WERI-Rb-1 (cell line): ENCODE data around the gene PTPRN.

ENCODE experiments used
- DNase-seq: peaks from one replicate; pipeline ENCODE4 v3.0.0-alpha.2; 2020
- H3K27ac ChIP-seq: fragments of 250-450 bp; sonication (Bioruptor Pico); 2 replicates; pipeline ENCODE4 v1.5.1; 2020; ENCODE audit warnings: mild to moderate bottlenecking, moderate library complexity
- H3K27me3 ChIP-seq: fragments of 250-450 bp; sonication (Bioruptor Pico); 2 replicates; pipeline ENCODE4 v1.5.1; 2021; ENCODE audit warnings: mild to moderate bottlenecking, low read depth, moderate library complexity; ENCODE audit not compliant: insufficient read depth, severe bottlenecking
- H3K36me3 ChIP-seq: fragments of 250-450 bp; sonication (Bioruptor Pico); 2 replicates; pipeline ENCODE4 v1.5.1; 2020; ENCODE audit warnings: mild to moderate bottlenecking, moderate library complexity
- H3K4me3 ChIP-seq: 2 replicates; pipeline ENCODE4 v1.5.1; 2011; ENCODE audit warnings: low read depth, mild to moderate bottlenecking, control low read depth, low read length
- H3K9me3 ChIP-seq: fragments of 250-450 bp; sonication (Bioruptor Pico); 2 replicates; pipeline ENCODE4 v1.5.1; 2021; ENCODE audit warnings: mild to moderate bottlenecking, moderate library complexity; ENCODE audit not compliant: severe bottlenecking
- TF ChIP-seq, protein P1 (sequence below): IDR thresholded peaks from 2 replicates; pipeline ENCODE4 v1.5.1; 2011; ENCODE audit warnings: low read depth, mild to moderate bottlenecking, control low read depth, inconsistent platforms, low read length

Gene PTPRN

DNA sequence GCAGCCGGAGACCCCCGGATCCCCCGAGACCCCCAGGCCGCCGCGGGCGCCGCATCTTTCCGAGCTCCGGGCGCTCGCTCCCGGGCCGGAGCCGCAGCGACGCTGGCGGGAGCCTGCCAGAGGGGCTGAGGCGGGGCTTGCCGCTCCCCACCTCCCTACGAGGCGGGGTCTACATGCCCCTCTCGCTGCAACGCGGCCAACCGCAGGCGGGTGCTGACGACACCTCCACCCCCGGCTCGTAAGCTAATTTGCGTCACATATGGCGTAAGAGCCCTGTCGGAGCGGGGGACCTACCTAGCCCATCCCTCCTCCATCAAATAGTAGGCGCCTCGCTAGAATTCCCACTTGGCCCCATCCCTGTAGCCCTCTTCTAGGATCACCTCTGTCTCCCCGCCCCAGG lies at the start of gene PTPRN:
TSS of gene PTPRN (minus strand) at position 124 of the 400 bp plus-strand sequence. CDS start at position 55, 69 bp downstream.
- Histone ChIP-seq H3K4me3 (peak within 1 kb of the TSS; percentile 82), H3K27me3 (no peaks in the 10 kb centered on the region), H3K27ac (peak within 1 kb of the TSS; percentile 82), H3K9me3 (no peaks in the 10 kb centered on the region), H3K36me3 (peaks cover 17% of the 10 kb centered on the region)
- DNase-seq, result peak; percentile 92
- TF ChIP-seq, protein P1, sequence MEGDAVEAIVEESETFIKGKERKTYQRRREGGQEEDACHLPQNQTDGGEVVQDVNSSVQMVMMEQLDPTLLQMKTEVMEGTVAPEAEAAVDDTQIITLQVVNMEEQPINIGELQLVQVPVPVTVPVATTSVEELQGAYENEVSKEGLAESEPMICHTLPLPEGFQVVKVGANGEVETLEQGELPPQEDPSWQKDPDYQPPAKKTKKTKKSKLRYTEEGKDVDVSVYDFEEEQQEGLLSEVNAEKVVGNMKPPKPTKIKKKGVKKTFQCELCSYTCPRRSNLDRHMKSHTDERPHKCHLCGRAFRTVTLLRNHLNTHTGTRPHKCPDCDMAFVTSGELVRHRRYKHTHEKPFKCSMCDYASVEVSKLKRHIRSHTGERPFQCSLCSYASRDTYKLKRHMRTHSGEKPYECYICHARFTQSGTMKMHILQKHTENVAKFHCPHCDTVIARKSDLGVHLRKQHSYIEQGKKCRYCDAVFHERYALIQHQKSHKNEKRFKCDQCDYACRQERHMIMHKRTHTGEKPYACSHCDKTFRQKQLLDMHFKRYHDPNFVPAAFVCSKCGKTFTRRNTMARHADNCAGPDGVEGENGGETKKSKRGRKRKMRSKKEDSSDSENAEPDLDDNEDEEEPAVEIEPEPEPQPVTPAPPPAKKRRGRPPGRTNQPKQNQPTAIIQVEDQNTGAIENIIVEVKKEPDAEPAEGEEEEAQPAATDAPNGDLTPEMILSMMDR, result no peak

DNA sequence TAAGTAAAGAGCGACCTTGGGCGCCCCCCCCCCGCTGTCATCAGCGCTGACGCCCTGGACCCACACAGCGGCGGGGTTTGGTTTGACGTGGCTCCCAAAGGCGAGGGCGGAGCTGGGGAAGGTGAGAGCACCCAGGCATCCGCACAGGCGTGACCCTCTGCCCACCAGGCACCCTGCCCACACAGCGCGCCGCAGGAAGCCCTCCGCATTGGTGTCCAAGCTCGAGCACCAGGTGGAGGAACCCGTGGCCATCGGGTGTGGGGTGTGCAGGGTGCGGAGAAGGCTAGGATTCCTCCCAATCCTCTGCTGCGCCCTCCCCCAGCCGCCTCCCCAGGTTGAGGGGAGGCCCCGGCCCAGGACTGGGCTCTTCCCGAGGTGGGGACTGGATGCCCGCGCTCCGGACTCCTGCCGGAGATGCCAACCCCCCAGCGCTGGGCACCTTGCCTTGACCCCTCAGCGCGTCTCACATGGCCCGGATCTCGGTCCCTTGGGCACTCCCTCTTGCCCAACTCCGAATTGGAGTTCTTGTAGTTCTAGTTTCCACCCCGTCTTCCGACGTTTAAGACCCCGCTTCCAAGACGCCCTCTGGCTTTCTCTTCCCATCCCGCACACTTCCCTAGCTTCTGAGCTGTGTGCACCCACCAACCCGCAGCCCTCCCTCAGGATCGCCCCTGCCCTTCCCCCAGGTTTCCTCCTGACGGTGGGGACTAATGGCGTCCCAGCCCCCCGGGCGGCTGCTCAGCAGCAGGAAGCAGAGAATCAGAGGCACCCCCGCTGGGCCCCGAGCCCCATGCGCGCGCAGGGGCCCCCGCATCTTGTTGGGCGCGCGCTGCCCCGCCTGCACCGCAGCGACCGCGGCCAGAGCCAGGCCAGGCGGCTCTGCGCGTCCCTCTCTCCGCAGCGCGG lies 49.2 kb upstream of the PTPRN start:
- Histone ChIP-seq H3K4me3 (no peak overlapping the region), H3K36me3 (no peaks in the 10 kb centered on the region), H3K27ac (no peak overlapping the region), H3K27me3 (no peaks in the 10 kb centered on the region), H3K9me3 (no peaks in the 10 kb centered on the region)
- TF ChIP-seq, protein P1, result no peak
- DNase-seq, result no peak

DNA sequence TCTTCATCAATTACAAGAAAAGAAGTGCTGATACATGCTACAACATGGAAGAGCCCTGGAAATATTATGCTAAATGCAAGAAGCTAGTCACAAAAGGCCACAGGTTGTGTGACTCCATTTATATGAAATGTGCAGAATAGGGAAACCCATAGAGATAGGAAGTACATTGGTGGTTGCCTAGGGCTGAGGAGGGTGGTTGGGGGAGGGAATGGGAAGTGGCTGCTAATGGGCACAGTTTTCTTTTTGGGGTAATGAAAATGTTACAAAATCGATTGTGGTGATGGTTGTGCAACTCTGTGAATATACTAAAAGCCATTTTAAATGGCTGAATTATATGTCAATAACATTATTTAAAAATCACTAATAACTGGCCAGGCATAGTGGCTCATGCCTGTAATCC lies 47.6 kb upstream of the PTPRN start:
- no peak for DNase-seq
- TF ChIP-seq, protein P1, result no peak
- Histone ChIP-seq H3K36me3 (no peaks in the 10 kb centered on the region), H3K27me3 (no peaks in the 10 kb centered on the region), H3K9me3 (no peaks in the 10 kb centered on the region), H3K4me3 (no peak overlapping the region), H3K27ac (no peak overlapping the region)

DNA sequence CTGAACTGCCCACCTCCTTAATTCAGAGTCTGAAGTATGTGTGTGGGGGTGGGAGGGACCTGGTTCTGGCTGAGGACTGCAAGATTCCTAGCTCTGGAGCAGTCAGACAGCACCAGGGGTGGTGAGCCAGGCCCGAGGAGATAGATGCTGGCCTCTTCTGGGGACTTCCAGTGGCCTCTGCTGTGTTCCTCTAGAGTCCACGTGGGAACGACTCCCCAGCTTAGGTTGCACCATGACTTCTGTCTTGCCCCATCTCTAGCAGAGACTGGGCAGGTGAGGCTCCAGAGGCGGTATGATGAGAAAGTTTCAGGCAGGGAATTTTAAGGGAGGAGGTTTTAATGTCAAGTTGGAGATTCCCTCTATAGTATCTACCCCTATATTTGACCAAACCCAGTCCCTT lies 45.4 kb upstream of the PTPRN start:
- Histone ChIP-seq H3K27ac (no peak overlapping the region), H3K36me3 (no peaks in the 10 kb centered on the region), H3K9me3 (no peaks in the 10 kb centered on the region), H3K4me3 (no peak overlapping the region), H3K27me3 (no peaks in the 10 kb centered on the region)
- TF ChIP-seq, protein P1, result no peak
- DNase-seq, result no peak

DNA sequence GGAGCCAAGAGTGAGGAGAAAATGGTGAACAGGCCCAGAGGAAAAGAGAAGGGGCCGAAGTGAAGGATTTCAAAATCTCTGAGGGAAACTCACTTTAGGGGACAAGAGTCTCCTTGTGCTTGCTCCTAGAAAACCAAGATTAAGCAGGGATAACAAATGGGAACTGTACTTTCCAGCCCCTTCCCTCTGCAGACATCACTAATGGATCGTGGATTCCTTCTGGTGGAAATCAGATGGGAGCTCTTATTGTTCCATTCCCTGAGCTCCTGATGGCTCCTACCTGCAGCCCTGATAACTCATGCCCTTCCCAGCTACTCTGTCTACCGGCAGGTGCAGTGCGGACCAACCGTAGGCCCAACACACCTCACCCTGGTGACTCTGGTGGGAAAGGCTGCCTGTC lies 43.9 kb upstream of the PTPRN start:
- H3K27ac ChIP-seq, result no peak overlapping the region
- TF ChIP-seq, protein P1, result no peak
- no peaks in the 10 kb centered on the region for H3K9me3 ChIP-seq

More for the DNA sequence above, 43.9 kb upstream of the PTPRN start:
- Histone ChIP-seq H3K27me3 (no peaks in the 10 kb centered on the region), H3K36me3 (no peaks in the 10 kb centered on the region), H3K4me3 (no peak overlapping the region)
- no peak for DNase-seq
